HCEC 1CT (cell line): Measurements from ENCODE around the gene HIPK3.
"Not testable (repeated sequence)": the region's sequence is repeated elsewhere in the genome, so short reads cannot be mapped to it uniquely, and the experiment has no call there.

Experiments
- DNase-seq: peaks from one replicate; pipeline ENCODE4 v3.0.0-alpha.2; 2017

The HIPK3 gene

GRCh38 chr11:33366918-33367317 is 109.7 kb downstream of the HIPK3 start:
- DNase-seq = no peak

GRCh38 chr11:33368475-33368874 is 111.3 kb downstream of the HIPK3 start:
- not testable (repeated sequence) for DNase-seq

- DNase-seq = no peak
Measured at GRCh38 chr11:33368931-33369330, 111.8 kb downstream of the HIPK3 start.

GRCh38 chr11:33373636-33374035 is 116.5 kb downstream of the HIPK3 start:
- no peak for DNase-seq

- no peak for DNase-seq
Measured at GRCh38 chr11:33375236-33375635, 118.1 kb downstream of the HIPK3 start.

GRCh38 chr11:33375688-33376311 is 118.6 kb downstream of the HIPK3 start, which contains the start of gene KIAA1549L:
Gene KIAA1549L, plus strand, starts transcription at chr11:33376108.
- peak; percentile 9 for DNase-seq

DNA sequence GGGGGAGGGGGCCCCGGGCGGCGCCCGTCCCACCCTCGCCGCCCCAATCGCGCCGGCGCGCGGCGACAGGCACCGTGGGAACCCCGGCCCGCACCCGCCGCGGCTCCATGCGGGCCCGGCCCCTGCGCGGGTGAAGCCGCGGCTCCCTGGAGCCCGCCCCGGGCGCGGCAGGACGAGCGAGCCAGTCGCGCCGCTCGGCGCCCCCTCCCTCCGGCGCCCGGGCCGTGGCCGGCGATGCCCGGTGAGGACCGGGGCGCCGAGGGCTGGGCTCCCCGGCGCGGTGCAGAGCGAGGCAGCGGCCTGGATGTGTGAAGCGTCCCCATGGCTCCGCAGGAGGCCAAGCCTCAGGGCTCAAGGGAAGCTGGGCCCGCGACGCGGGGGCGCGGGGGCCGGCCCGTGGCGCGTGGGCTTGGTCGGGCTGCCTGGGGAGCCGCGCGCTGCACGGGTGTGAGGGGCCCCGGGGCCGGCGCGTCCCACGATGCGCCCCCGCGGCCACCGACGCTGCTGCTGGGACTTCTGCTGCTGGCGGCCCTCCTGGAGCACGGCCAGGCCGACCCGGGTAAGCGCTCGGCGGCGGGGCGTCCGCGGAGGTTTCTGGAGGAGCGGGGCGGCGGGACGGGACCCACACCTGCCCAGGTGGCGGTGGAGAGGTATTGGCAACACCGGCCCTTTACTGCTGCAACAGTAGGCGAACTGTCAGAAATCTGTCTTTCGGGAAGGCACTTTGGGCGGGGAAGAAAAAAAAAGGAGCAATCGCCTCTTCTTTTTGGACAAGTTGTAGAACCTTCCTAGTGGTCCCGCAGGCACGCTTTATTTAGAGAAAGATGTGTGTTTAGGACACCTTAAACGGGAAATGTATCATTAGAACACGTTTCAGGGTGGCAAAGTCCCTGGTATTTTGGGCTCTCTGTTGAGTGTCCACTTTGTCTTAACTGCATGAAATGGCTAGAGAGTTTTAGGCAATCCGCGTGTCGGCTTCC is 119.4 kb downstream of the HIPK3 start:
- DNase-seq = peak; percentile 15

- no peak for DNase-seq
Measured at GRCh38 chr11:33377412-33378370, 120.5 kb downstream of the HIPK3 start.

DNA sequence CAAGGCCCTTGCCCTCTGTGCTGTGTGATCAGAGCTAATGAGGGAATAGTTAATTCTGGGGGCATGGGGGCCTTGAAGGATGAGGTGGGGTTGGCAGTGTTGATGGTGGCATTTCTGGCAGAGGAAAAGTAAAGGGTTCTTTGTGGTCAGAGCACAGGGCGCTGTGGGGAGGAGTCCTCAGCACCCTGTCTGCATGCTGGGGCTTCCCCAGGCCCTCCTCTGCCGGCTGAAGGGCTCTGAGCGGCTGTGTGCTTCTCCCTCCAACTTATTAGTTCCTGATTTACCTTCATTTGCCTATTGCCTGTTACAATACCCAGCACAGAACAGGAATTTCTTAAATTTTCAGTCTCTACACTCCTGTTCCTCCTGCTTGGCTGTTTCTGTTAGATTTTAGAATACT is 122.8 kb downstream of the HIPK3 start:
- no peak for DNase-seq

DNA sequence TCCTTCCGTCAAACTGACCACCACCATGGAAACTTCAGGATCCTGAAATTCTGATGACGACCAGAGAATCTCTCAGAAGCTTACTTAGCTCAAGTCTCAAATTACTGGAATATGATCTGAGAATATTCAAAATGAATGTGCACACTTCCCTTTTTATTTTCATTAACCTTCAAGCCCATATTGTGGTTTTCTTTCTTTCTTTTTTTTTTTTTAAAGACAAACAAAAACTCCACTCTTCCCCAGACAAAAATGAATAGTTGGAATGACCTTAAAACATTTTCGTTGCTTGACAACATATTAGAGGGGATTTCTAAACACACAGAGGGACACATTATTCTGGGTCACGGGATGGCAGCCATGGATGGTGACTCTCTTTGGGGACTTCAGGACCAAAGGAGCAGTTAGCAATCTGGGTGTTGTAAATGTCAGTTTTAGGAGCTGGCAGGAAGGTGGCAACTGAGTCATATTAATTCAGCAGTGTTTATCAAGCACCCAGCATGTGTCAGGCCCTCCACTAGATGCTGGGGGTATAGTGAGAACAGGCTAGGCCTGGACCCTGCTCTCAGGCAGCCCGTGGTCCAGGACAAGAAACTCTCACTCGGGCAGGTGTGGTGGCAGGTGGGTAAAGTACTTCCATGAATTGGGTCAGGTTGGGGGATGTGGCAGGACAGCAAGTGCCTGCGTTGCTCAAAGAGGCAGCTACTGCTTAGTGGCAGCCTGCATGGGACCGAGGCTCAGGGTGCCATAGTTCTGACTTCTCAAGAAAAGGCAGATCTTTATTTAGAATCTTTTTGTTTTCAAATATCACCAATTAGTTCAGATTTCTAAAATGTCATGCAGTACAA is 126.1 kb downstream of the HIPK3 start:
- no peak for DNase-seq

DNA sequence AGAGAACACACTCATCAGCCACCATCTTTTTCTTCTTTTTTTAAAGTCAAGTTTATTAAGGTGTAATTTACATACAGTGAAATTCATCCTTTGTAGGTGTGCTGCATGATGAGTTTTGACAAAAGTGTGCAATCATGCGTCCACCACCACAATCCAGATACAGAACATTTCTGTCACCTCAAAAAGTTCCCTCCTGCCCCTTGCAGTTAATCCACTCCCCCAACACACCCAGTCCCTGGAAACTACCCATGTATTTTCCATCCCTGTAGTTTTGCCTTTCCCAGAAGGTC is 126.7 kb downstream of the HIPK3 start:
- DNase-seq = no peak

DNA sequence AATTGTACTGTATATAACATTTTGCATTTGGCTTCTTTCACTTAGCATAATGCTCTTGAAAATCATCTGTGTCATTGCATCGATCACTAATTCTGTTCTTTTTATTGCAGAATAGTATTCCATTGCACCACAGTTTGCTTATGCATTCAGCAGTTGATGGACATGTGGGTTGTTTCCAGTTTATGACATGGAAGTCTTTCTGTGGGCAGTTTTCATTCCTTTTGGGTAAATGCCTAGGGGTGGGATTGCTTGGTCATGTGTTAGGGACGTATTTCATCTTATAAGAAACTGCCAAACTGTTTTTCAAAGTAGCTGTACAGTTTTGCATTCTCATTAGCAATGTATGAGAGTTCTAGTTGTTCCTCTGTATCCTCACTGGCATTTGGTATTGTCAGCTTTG is 127.0 kb downstream of the HIPK3 start:
- no peak for DNase-seq

GRCh38 chr11:33387581-33387980 is 130.4 kb downstream of the HIPK3 start:
- peak; percentile 12 for DNase-seq

DNA sequence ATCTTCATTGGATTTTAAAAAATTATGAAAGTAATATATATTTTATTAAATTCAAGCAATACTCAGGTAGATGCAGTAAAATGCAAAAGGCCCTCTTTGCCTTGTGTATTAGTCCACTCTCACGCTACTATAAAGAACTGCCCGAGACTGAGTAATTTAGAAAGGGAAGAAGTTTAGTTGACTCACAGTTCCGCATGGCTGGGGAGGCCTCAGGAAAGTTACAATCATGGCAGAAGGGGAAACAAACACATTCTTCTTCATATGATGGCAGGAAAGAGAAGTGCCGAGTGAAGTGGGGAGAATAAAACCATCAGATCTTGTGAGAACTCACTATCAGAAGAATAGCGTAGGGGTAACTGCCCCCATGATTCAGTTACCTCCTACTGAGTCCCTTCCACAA is 130.8 kb downstream of the HIPK3 start:
- DNase-seq = no peak

GRCh38 chr11:33388793-33389525 is 131.8 kb downstream of the HIPK3 start:
- DNase-seq = no peak

- DNase-seq = no peak
Measured at GRCh38 chr11:33389635-33390034, 132.5 kb downstream of the HIPK3 start.

- no peak for DNase-seq
Measured at GRCh38 chr11:33390944-33391892, 134.0 kb downstream of the HIPK3 start.

- DNase-seq = no peak
Measured at GRCh38 chr11:33391893-33392251, 134.7 kb downstream of the HIPK3 start.

GRCh38 chr11:33394431-33395109 is 137.4 kb downstream of the HIPK3 start:
- DNase-seq = no peak

DNA sequence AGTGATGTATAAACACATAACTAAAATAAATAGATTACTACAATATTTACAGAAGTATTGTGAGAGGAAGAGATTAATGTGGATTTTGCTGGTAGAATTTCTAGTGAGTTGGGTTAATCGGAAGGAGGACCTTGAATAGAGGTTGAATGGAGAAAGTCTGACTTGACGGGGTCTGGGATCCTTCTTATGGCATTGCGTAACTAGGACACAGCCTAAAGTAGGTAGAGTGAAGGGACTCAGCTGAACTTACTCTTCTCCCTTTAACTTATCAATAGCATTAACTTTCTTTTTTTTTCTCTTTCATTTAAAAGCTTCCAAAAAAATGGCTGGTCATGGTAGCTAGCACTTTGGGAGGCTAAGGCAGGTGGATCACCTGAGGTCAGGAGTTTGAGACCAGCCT is 139.2 kb downstream of the HIPK3 start:
- DNase-seq = no peak
